Spleen (tissue), 11 donors: ENCODE data around the gene EBLN2. TPM values are rescaled to one million over a fixed set of nuclear protein-coding genes. Genes with fewer than 3 reads are reported as not detected.

Experiments
- DNase-seq: peaks from one replicate; pipeline ENCODE4 v3.0.0-alpha.2; 2020
- H3K27ac ChIP-seq, 8 donors: fragments of 200-600 bp; sonication (generic) in 7 of 8; 1 replicate in 4 of 8; 2 replicates in 4 of 8; pipeline versions ENCODE4 v1.5.0 to v1.8.0; 2016 to 2021; ENCODE audit warnings: inconsistent platforms in 4 of 8, mild to moderate bottlenecking in 4 of 8, moderate library complexity in 1 of 8
- H3K27me3 ChIP-seq, 7 donors: fragments of 200-600 bp; sonication (generic) in 6 of 7; replicated peaks in 1 of 7; 1 replicate in 4 of 7; 2 replicates in 3 of 7; pipeline versions ENCODE4 v1.5.0 to v1.8.0; 2016 to 2021; ENCODE audit warnings: inconsistent platforms in 3 of 7, mild to moderate bottlenecking in 1 of 7
- H3K36me3 ChIP-seq, 6 donors: fragments of 200-600 bp; sonication (generic) in 5 of 6; 1 replicate in 4 of 6; 2 replicates in 2 of 6; pipeline versions ENCODE4 v1.5.0 to v1.8.0; 2016 to 2021; ENCODE audit warnings: inconsistent platforms in 2 of 6
- H3K4me1 ChIP-seq, 6 donors: fragments of 200-600 bp; sonication (generic) in 5 of 6; 1 replicate in 3 of 6; 2 replicates in 3 of 6; pipeline versions ENCODE4 v1.5.0 to v1.8.0; 2016 to 2021; ENCODE audit warnings: inconsistent platforms in 3 of 6
- H3K4me3 ChIP-seq, 8 donors: fragments of 200-600 bp; sonication (generic) in 7 of 8; 1 replicate in 4 of 8; 2 replicates in 4 of 8; pipeline versions ENCODE4 v1.5.0 to v1.8.0; 2016 to 2021; ENCODE audit warnings: inconsistent platforms in 4 of 8, mild to moderate bottlenecking in 4 of 8, moderate library complexity in 2 of 8
- H3K9me3 ChIP-seq, 8 donors: fragments of 200-600 bp; sonication (generic) in 7 of 8; 1 replicate in 4 of 8; 2 replicates in 4 of 8; pipeline versions ENCODE4 v1.5.0 to v1.8.0; 2016 to 2021; ENCODE audit warnings: inconsistent platforms in 4 of 8
- CTCF ChIP-seq, 11 experiments: fragments of 200-600 bp in 7 of 11; fragments of 450-650 bp in 4 of 11; sonication (generic) in 4 of 11; IDR thresholded peaks in 8 of 11; conservative IDR thresholded peaks in 3 of 11; 1 replicate in 7 of 11; 2 replicates in 4 of 11; pipeline versions ENCODE4 v1.4.0 to v1.8.0; 2016 to 2021; ENCODE audit warnings: antibody characterized with exemption in 11 of 11, inconsistent platforms in 4 of 11, mild to moderate bottlenecking in 1 of 11
- POLR2A ChIP-seq, 3 donors: fragments of 450-650 bp; IDR thresholded peaks; one replicate each; pipeline ENCODE4 v1.5.1; 2017; ENCODE audit warnings: antibody characterized with exemption in 3 of 3, mild to moderate bottlenecking in 1 of 3
- POLR2AphosphoS5 ChIP-seq, 3 donors: sonication (generic); formaldehyde crosslinking; IDR thresholded peaks; one replicate each; pipeline ENCODE4 v1.5.1; 2017; ENCODE audit warnings: antibody characterized with exemption in 3 of 3
- WGBS, 5 donors: extraction: QIAGEN DNeasy Blood & Tissue Kit in 3 of 5; methylation state at CpG; one replicate each; pipeline versions ENCODE4 v1.1.5 to v1.1.7; 2013 to 2018; 5-methylcytosine and 5-hydroxymethylcytosine counted together
- intact Hi-C: fragments of 100-400 bp; cut with DNase I; formaldehyde crosslinking; loops from one replicate; pipeline ENCODE4 v1.15.0; 2023; ENCODE audit warnings: low total_unique reads
- polyA plus RNA-seq, 3 donors: library from polyadenylated mRNA; stranded (reverse); fragments of 200-250 nt; gene quantifications; one replicate each; pipeline ENCODE4 v1.2.1, GENCODE V29; 2013
- small RNA-seq, 4 donors: library from RNA; depleted of rRNA; stranded (forward); fragments of <200 nt; gene quantifications; one replicate each; pipeline ENCODE3, GENCODE V24; 2016
- total RNA-seq, 7 donors: library from RNA; depleted of rRNA in 3 of 7; stranded (reverse); fragments of >200 nt in 3 of 7; fragmentation: NEBNext Ultra II Directional in 4 of 7; extraction: Animal tissue kit (Norgen Biotek cat#: 25700) in 4 of 7; gene quantifications; one replicate each; pipeline versions ENCODE4 v1.1.0 to v1.2.1, GENCODE V29; 2016 to 2021
- donor health status: healthy with polysubstance abuse.
- donor health status: DM: no; HTN: no; CAD: no; lungs with moderate emphysema.
- donor health status: DM: no; HTN: no; CAD: no.
- donor health status: Bipolar disorder and iron deficiency.
- donor health status: healthy.
- donor health status: DM: no; HTN: no; CAD: no.
- donor health status: DM: yes; HTN: yes; CAD: no.

Gene EBLN2
- total and polyA plus RNA-seq, 10 donors, result 0.13 to 15.0 (median 6.9) TPM

DNA sequence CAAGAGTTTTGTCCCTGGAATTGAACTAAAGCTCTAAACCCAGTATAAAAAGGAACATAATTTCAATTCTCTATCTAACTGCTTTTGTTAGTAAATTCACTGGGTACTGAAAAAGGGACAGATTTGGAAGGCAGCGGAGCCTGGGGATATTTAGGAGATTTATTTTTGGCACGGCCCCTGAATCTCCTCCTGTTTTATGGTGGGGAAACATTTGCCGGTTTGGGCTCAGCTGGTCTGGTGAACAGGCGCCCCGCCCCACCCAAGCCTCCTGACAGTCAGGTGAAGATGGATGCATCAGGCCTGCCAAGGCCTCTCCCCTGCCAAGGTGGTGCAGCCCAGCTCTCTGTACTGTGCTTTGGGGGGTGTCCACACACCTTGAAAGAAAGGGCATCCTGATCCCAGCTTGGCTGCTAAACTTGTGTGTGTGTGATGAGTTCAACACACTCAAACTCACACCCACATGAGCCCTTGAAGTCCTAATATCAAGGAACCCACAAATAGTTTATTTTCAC is 46.3 kb downstream of the EBLN2 start:
- Histone ChIP-seq H3K4me1 (no peaks in the 10 kb centered on the region), H3K27me3 (peaks cover 0 to 9% (median 0%) of the 10 kb centered on the region in 7 donors), H3K9me3 (no peaks in the 10 kb centered on the region), H3K36me3 (no peaks in the 10 kb centered on the region), H3K4me3 (no peak overlapping the region), H3K27ac (no peak overlapping the region)
- 90 to 97% (median 94%) methylated on average over 5 of the region's 5 CpGs for WGBS, 5 donors
- intact Hi-C loops, result loop anchor here (5.0 kb wide), 1 partner anchor 395 kb away; no protein-coding TSS in a partner anchor
- TF ChIP-seq POLR2AphosphoS5 (IDR thresholded peaks at IDR 0.05), result no peak
- TF ChIP-seq POLR2A (IDR thresholded peaks at IDR 0.05), result no peak
- TF ChIP-seq CTCF (IDR thresholded peaks at IDR 0.05 in 8 of 11, conservative IDR thresholded peaks at IDR 0.05 in 3 of 11), result no peak
- no peak for DNase-seq

- no peak for DNase-seq
- peaks cover 0 to 9% (median 0%) of the 10 kb centered on the region in 7 donors for H3K27me3 ChIP-seq
- no peaks in the 10 kb centered on the region for H3K36me3 ChIP-seq
- TF ChIP-seq CTCF (IDR thresholded peaks at IDR 0.05 in 8 of 11, conservative IDR thresholded peaks at IDR 0.05 in 3 of 11) (no peak), POLR2AphosphoS5 (IDR thresholded peaks at IDR 0.05) (no peak), POLR2A (IDR thresholded peaks at IDR 0.05) (no peak)
- 87 to 96% (median 89%) methylated on average over 3 of the region's 3 CpGs for WGBS, 5 donors
- intact Hi-C loops, result loop anchor here (5.0 kb wide), 1 partner anchor 394 kb away; no protein-coding TSS in a partner anchor
- H3K9me3 ChIP-seq, result no peaks in the 10 kb centered on the region
- no peaks in the 10 kb centered on the region for H3K4me1 ChIP-seq
- H3K4me3 ChIP-seq, result no peak overlapping the region
- H3K27ac ChIP-seq, result no peak overlapping the region
These were observed 47.3 kb downstream of the EBLN2 start for GRCh38 chr3:73108750-73109149.

DNA sequence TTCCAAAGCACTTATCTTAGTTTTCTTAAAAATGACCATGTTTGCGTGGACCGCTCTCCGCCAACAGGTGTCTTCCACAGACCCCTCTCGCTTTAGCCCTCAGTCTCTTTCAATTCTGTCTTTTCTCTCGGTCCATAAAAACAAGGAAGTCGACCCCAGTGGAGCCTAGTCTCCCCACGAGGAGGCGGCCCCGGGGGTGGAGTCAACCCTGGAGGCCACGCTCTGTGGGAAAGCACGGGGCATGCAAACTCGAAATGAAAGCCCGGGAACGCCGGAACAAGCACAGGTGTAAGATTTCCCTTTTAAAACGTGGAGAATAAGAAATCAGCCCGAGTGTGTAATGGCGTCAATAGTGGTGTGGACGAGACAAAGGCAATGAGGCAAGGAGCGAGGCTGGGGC is 49.1 kb downstream of the EBLN2 start:
- DNase-seq, result no peak
- no peak for TF ChIP-seq POLR2A (IDR thresholded peaks at IDR 0.05)
- TF ChIP-seq CTCF (IDR thresholded peaks at IDR 0.05 in 8 of 11, conservative IDR thresholded peaks at IDR 0.05 in 3 of 11), result no peak
- TF ChIP-seq POLR2AphosphoS5 (IDR thresholded peaks at IDR 0.05), result no peak
- Histone ChIP-seq H3K27ac (no peak overlapping the region), H3K27me3 (peaks cover 0 to 9% (median 0%) of the 10 kb centered on the region in 7 donors), H3K36me3 (no peaks in the 10 kb centered on the region), H3K9me3 (no peaks in the 10 kb centered on the region), H3K4me3 (no peak overlapping the region), H3K4me1 (no peaks in the 10 kb centered on the region)
- intact Hi-C loops, result no loop called here
- 86 to 88% (median 87%) methylated on average over 20 of the region's 20 CpGs for WGBS, 5 donors

Small RNAs within 50 kb of the gene (small RNA-seq; reads per million reads assigned to genes)
- gene RNU2-64P, result 0.30 to 0.62 (median 0.38) reads per million in 4 donors
- gene RNU6-557P, result 0 reads per million in 4 donors
- 0 reads per million in 4 donors for gene RNU7-19P

Other genes starting within 250 kb of the EBLN2 start
- 10 to 100 TPM; 14.6 to 28.6 (median 18.8) TPM for gene SHQ1, start 213.2 kb upstream of the EBLN2 start, total RNA-seq
- gene SHQ1, start 213.2 kb upstream of the EBLN2 start, polyA plus RNA-seq, result 1 to 10 TPM; 6.7 to 8.8 (median 8.5) TPM
- gene GXYLT2, start 173.6 kb upstream of the EBLN2 start, total RNA-seq, result 1 to 10 TPM; 1.0 to 4.6 (median 1.1) TPM
- gene GXYLT2, start 173.6 kb upstream of the EBLN2 start, polyA plus RNA-seq, result under 1 TPM; 0.26 to 0.35 (median 0.32) TPM
- gene PPP4R2, start 64.8 kb upstream of the EBLN2 start, total RNA-seq, result 10 to 100 TPM; 44.8 to 94.7 (median 70.1) TPM
- gene PPP4R2, start 64.8 kb upstream of the EBLN2 start, polyA plus RNA-seq, result 10 to 100 TPM; 12.2 to 18.4 (median 13.1) TPM